WTC11 (cell line): ENCODE measurements around the gene NAA20. TPM values are rescaled to one million over a fixed set of nuclear protein-coding genes. Genes with fewer than 3 reads are reported as not detected.

Experiments used
- ATAC-seq: fragments of 200-7000 bp; cut with Tn5 transposase; 2 replicates; pipeline ENCODE4 v1.10.0; 2021; ENCODE audit warnings: mild to moderate bottlenecking, moderate library complexity
- CTCF ChIA-PET: fragments of 300-600 bp; sonication (Branson Sonifier 250); formaldehyde crosslinking; loops from one replicate; lab custom pipeline; 2021; ENCODE audit warnings: antibody characterized with exemption; lab: Charles Lee
- POLR2A ChIA-PET: fragments of 350-600 bp; sonication (Branson Sonifier 250); formaldehyde crosslinking; loops from one replicate; lab custom pipeline; 2021; ENCODE audit warnings: antibody characterized with exemption; lab: Charles Lee
- DNase-seq: peaks from one replicate; pipeline ENCODE4 v3.0.0; 2021; ENCODE audit warnings: low spot score
- H3K27ac Mint-ChIP-seq: 2 replicates; pipeline ENCODE4 v1.8.0; 2021; ENCODE audit warnings: mixed read lengths
- H3K27me3 Mint-ChIP-seq: 2 replicates; pipeline ENCODE4 v1.8.0; 2021; ENCODE audit warnings: low read depth, mild to moderate bottlenecking, moderate library complexity, mixed read lengths
- H3K36me3 Mint-ChIP-seq: 2 replicates; pipeline ENCODE4 v1.8.0; 2021; ENCODE audit warnings: mixed read lengths
- H3K4me1 Mint-ChIP-seq: 2 replicates; pipeline ENCODE4 v1.8.0; 2022; ENCODE audit warnings: mixed read lengths
- H3K4me3 Mint-ChIP-seq: 2 replicates; pipeline ENCODE4 v1.8.0; 2021; ENCODE audit warnings: mild to moderate bottlenecking, moderate library complexity, mixed read lengths
- H3K9me3 Mint-ChIP-seq: 2 replicates; pipeline ENCODE4 v1.8.0; 2021; ENCODE audit warnings: mixed read lengths
- ELF4 ChIP-seq: sonication (generic); formaldehyde crosslinking; IDR thresholded peaks from 2 replicates; pipeline ENCODE4 v1.8.1; 2022; ENCODE audit warnings: low read depth, mild to moderate bottlenecking, moderate library complexity, missing genetic modification reagents
- ETV6 ChIP-seq: sonication (generic); formaldehyde crosslinking; IDR thresholded peaks from 2 replicates; pipeline ENCODE4 v1.8.1; 2022; ENCODE audit warnings: mild to moderate bottlenecking, missing genetic modification reagents
- FOXJ3 ChIP-seq: sonication (generic); formaldehyde crosslinking; IDR thresholded peaks from 2 replicates; pipeline ENCODE4 v1.9.0; 2021; ENCODE audit warnings: missing genetic modification reagents, mild to moderate bottlenecking, borderline replicate concordance
- FOXK1 ChIP-seq: sonication (generic); formaldehyde crosslinking; IDR thresholded peaks from 2 replicates; pipeline ENCODE4 v1.8.0; 2022; ENCODE audit warnings: mild to moderate bottlenecking, moderate library complexity, missing genetic modification reagents
- JUN ChIP-seq: sonication (generic); formaldehyde crosslinking; IDR thresholded peaks from 2 replicates; pipeline ENCODE4 v1.8.0; 2023; ENCODE audit warnings: mild to moderate bottlenecking, missing genetic modification reagents
- NFE2L1 ChIP-seq: sonication (generic); formaldehyde crosslinking; IDR thresholded peaks from 2 replicates; pipeline ENCODE4 v1.8.1; 2023; ENCODE audit warnings: missing genetic modification reagents
- PRRX2 ChIP-seq: fragments of 250-450 bp; sonication (Bioruptor Pico); IDR thresholded peaks from 2 replicates; pipeline ENCODE4 v1.8.0; 2021; ENCODE audit warnings: mild to moderate bottlenecking
- RELA ChIP-seq: sonication (generic); formaldehyde crosslinking; IDR thresholded peaks from 2 replicates; pipeline ENCODE4 v1.8.1; 2022; ENCODE audit warnings: missing genetic modification reagents, mild to moderate bottlenecking, borderline replicate concordance
- SMAD3 ChIP-seq: sonication (generic); formaldehyde crosslinking; IDR thresholded peaks from 2 replicates; pipeline ENCODE4 v1.8.0; 2022; ENCODE audit warnings: missing genetic modification reagents, mild to moderate bottlenecking, borderline replicate concordance
- ZBTB21 ChIP-seq: sonication (generic); formaldehyde crosslinking; IDR thresholded peaks from 2 replicates; pipeline ENCODE4 v1.8.1; 2023; ENCODE audit warnings: mild to moderate bottlenecking, missing genetic modification reagents, borderline replicate concordance
- ZNF232 ChIP-seq: sonication (generic); formaldehyde crosslinking; IDR thresholded peaks from 2 replicates; pipeline ENCODE4 v1.8.0; 2022; ENCODE audit warnings: mild to moderate bottlenecking, missing genetic modification reagents
- ZNF263 ChIP-seq: sonication (generic); formaldehyde crosslinking; IDR thresholded peaks from 2 replicates; pipeline ENCODE4 v1.8.1; 2022; ENCODE audit warnings: low read depth, mild to moderate bottlenecking, moderate library complexity, missing genetic modification reagents
- total RNA-seq: library from RNA; stranded (reverse); gene quantifications from 3 replicates; pipeline ENCODE4 v1.2.3, GENCODE V29; 2021
- TF ChIP-seq, protein P1 (sequence below): sonication (generic); formaldehyde crosslinking; IDR thresholded peaks from 2 replicates; pipeline ENCODE4 v1.8.0; 2022; ENCODE audit warnings: mild to moderate bottlenecking, missing genetic modification reagents
- TF ChIP-seq, protein P2 (sequence below): sonication (generic); formaldehyde crosslinking; IDR thresholded peaks from 2 replicates; pipeline ENCODE4 v1.8.1; 2023; ENCODE audit warnings: mild to moderate bottlenecking, missing genetic modification reagents
- TF ChIP-seq, protein P3 (sequence below): sonication (generic); formaldehyde crosslinking; conservative IDR thresholded peaks from 2 replicates; pipeline ENCODE4 v1.8.1; 2022; ENCODE audit warnings: mild to moderate bottlenecking, missing genetic modification reagents
- TF ChIP-seq, protein P4 (sequence below): sonication (generic); formaldehyde crosslinking; IDR thresholded peaks from 2 replicates; pipeline ENCODE4 v1.8.1; 2022; ENCODE audit warnings: mild to moderate bottlenecking, moderate library complexity, missing genetic modification reagents
- TF ChIP-seq, protein P5 (sequence below): sonication (generic); formaldehyde crosslinking; IDR thresholded peaks from 2 replicates; pipeline ENCODE4 v1.8.1; 2022; ENCODE audit warnings: mild to moderate bottlenecking, missing genetic modification reagents, moderate library complexity, borderline replicate concordance
- TF ChIP-seq, protein P6 (sequence below): fragments of 250-450 bp; sonication (Bioruptor Pico); IDR thresholded peaks from 2 replicates; pipeline ENCODE4 v1.8.0; 2021; ENCODE audit warnings: mild to moderate bottlenecking
- TF ChIP-seq, protein P7 (sequence below): sonication (generic); formaldehyde crosslinking; IDR thresholded peaks from 2 replicates; pipeline ENCODE4 v1.8.1; 2022; ENCODE audit warnings: missing genetic modification reagents, borderline replicate concordance

The NAA20 gene
- total RNA-seq, 1 experiment from 2014 or later = 34.0 TPM

GRCh38 chr20:20024942-20025341, 7.8 kb downstream of the NAA20 start:
- no peaks in the 10 kb centered on the region; the same call in 1 of the 2 replicates for H3K27me3 Mint-ChIP-seq
- ATAC-seq (no peak), DNase-seq (no peak)
- H3K4me3 Mint-ChIP-seq = no peak overlapping the region
- ChIA-PET POLR2A (no interaction called here), CTCF (no interaction called here)
- no peaks in the 10 kb centered on the region for H3K9me3 Mint-ChIP-seq
- TF ChIP-seq, protein P1, sequence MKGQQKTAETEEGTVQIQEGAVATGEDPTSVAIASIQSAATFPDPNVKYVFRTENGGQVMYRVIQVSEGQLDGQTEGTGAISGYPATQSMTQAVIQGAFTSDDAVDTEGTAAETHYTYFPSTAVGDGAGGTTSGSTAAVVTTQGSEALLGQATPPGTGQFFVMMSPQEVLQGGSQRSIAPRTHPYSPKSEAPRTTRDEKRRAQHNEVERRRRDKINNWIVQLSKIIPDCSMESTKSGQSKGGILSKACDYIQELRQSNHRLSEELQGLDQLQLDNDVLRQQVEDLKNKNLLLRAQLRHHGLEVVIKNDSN (CRISPR knock-in tag) = no peak
- no peak for TF ChIP-seq JUN (CRISPR knock-in tag)
- TF ChIP-seq ELF4 (CRISPR knock-in tag) = no peak
- no peak for TF ChIP-seq SMAD3 (CRISPR knock-in tag)
- TF ChIP-seq NFE2L1 (CRISPR knock-in tag) = no peak
- TF ChIP-seq FOXJ3 (CRISPR knock-in tag) = no peak
- TF ChIP-seq ZBTB21 = no peak
- TF ChIP-seq PRRX2 = no peak
- TF ChIP-seq FOXK1 (CRISPR knock-in tag) = no peak
- no peak for TF ChIP-seq RELA (CRISPR knock-in tag)
- TF ChIP-seq, protein P2, sequence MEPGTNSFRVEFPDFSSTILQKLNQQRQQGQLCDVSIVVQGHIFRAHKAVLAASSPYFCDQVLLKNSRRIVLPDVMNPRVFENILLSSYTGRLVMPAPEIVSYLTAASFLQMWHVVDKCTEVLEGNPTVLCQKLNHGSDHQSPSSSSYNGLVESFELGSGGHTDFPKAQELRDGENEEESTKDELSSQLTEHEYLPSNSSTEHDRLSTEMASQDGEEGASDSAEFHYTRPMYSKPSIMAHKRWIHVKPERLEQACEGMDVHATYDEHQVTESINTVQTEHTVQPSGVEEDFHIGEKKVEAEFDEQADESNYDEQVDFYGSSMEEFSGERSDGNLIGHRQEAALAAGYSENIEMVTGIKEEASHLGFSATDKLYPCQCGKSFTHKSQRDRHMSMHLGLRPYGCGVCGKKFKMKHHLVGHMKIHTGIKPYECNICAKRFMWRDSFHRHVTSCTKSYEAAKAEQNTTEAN (CRISPR knock-in tag) = no peak
- H3K36me3 Mint-ChIP-seq = peaks cover 9% of the 10 kb centered on the region
- H3K4me1 Mint-ChIP-seq = peaks cover 7% of the 10 kb centered on the region; the same call in 1 of the 2 replicates
- H3K27ac Mint-ChIP-seq = no peak overlapping the region; the same call in 1 of the 2 replicates

- no peak overlapping the region for H3K4me3 Mint-ChIP-seq
- H3K27me3 Mint-ChIP-seq = no peaks in the 10 kb centered on the region
- no peak for TF ChIP-seq ZNF263 (CRISPR knock-in tag)
- TF ChIP-seq, protein P3, sequence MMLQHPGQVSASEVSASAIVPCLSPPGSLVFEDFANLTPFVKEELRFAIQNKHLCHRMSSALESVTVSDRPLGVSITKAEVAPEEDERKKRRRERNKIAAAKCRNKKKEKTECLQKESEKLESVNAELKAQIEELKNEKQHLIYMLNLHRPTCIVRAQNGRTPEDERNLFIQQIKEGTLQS (CRISPR knock-in tag) = no peak
- no peak for TF ChIP-seq ZNF232
- TF ChIP-seq, protein P4, sequence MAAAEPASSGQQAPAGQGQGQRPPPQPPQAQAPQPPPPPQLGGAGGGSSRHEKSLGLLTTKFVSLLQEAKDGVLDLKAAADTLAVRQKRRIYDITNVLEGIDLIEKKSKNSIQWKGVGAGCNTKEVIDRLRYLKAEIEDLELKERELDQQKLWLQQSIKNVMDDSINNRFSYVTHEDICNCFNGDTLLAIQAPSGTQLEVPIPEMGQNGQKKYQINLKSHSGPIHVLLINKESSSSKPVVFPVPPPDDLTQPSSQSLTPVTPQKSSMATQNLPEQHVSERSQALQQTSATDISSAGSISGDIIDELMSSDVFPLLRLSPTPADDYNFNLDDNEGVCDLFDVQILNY (CRISPR knock-in tag) = no peak
- TF ChIP-seq, protein P5, sequence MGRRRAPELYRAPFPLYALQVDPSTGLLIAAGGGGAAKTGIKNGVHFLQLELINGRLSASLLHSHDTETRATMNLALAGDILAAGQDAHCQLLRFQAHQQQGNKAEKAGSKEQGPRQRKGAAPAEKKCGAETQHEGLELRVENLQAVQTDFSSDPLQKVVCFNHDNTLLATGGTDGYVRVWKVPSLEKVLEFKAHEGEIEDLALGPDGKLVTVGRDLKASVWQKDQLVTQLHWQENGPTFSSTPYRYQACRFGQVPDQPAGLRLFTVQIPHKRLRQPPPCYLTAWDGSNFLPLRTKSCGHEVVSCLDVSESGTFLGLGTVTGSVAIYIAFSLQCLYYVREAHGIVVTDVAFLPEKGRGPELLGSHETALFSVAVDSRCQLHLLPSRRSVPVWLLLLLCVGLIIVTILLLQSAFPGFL (CRISPR knock-in tag) = no peak
- DNase-seq (no peak), ATAC-seq (no peak)
- CTCF ChIA-PET = interaction anchor here (1.5 kb wide), 1 partner anchor 10 kb away, joined by 4 read pairs; the partner anchor contains the start of gene NAA20
- no peaks in the 10 kb centered on the region for H3K9me3 Mint-ChIP-seq
- H3K27ac Mint-ChIP-seq = no peak overlapping the region
- POLR2A ChIA-PET = interaction anchor here (0.6 kb wide), 1 partner anchor 13 kb away, joined by 5 read pairs; no protein-coding TSS in a partner anchor
- peaks cover 9% of the 10 kb centered on the region for H3K36me3 Mint-ChIP-seq
- no peaks in the 10 kb centered on the region for H3K4me1 Mint-ChIP-seq
Measured at GRCh38 chr20:20027284-20027683, 10.1 kb downstream of the NAA20 start.

GRCh38 chr20:20031790-20032189, 14.6 kb downstream of the NAA20 start:
- H3K36me3 Mint-ChIP-seq = peaks cover 38% of the 10 kb centered on the region
- CTCF ChIA-PET = no interaction called here

More at GRCh38 chr20:20031790-20032189, 14.6 kb downstream of the NAA20 start:
- H3K27ac Mint-ChIP-seq = no peak overlapping the region
- H3K4me1 Mint-ChIP-seq = no peaks in the 10 kb centered on the region
- no peaks in the 10 kb centered on the region for H3K27me3 Mint-ChIP-seq
- ATAC-seq (no peak), DNase-seq (no peak)
- no peaks in the 10 kb centered on the region for H3K9me3 Mint-ChIP-seq
- POLR2A ChIA-PET = no interaction called here
- TF ChIP-seq, protein P6, sequence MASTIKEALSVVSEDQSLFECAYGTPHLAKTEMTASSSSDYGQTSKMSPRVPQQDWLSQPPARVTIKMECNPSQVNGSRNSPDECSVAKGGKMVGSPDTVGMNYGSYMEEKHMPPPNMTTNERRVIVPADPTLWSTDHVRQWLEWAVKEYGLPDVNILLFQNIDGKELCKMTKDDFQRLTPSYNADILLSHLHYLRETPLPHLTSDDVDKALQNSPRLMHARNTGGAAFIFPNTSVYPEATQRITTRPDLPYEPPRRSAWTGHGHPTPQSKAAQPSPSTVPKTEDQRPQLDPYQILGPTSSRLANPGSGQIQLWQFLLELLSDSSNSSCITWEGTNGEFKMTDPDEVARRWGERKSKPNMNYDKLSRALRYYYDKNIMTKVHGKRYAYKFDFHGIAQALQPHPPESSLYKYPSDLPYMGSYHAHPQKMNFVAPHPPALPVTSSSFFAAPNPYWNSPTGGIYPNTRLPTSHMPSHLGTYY (CRISPR knock-in tag) = no peak
- TF ChIP-seq ETV6 = no peak
- TF ChIP-seq, protein P7, sequence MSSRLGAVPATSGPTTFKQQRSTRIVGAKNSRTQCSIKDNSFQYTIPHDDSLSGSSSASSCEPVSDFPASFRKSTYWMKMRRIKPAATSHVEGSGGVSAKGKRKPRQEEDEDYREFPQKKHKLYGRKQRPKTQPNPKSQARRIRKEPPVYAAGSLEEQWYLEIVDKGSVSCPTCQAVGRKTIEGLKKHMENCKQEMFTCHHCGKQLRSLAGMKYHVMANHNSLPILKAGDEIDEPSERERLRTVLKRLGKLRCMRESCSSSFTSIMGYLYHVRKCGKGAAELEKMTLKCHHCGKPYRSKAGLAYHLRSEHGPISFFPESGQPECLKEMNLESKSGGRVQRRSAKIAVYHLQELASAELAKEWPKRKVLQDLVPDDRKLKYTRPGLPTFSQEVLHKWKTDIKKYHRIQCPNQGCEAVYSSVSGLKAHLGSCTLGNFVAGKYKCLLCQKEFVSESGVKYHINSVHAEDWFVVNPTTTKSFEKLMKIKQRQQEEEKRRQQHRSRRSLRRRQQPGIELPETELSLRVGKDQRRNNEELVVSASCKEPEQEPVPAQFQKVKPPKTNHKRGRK = no peak
- H3K4me3 Mint-ChIP-seq = no peak overlapping the region
